Activated CD8-positive, alpha-beta memory T cell treated with anti-CD3 and anti-CD28 coated beads, Interleukin-2, amount 50 U/mL, for 1 hour (primary cell): Measurements from ENCODE around the gene BTBD10.
A peak's percentile ranks its signal among the peaks of the same experiment; 100 is the strongest.

Experiments used
- DNase-seq: peaks from one replicate; pipeline ENCODE4 v3.0.0-alpha.2; 2020; ENCODE audit errors: extremely low read depth

BTBD10 gene

DNA sequence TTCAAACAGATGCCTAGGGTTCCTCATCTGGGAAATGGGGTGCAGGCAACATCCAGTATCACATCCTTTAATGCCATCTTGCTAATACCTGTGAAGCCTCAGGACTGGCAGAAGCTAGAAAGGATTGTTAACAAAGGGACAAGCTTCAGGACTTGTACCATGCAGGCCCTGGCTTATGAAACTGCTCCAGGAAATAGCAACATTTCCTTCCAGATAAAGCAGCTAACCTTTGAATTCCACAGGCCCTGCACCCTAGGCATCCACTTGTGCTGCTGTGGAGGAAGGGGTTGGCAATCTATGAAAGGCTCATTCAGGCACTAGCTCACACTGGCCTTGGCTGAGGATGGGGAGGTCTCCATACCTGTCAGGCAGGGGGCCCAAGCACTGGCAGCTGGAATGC lies 87.2 kb downstream of the BTBD10 start:
- no peak for DNase-seq

DNA sequence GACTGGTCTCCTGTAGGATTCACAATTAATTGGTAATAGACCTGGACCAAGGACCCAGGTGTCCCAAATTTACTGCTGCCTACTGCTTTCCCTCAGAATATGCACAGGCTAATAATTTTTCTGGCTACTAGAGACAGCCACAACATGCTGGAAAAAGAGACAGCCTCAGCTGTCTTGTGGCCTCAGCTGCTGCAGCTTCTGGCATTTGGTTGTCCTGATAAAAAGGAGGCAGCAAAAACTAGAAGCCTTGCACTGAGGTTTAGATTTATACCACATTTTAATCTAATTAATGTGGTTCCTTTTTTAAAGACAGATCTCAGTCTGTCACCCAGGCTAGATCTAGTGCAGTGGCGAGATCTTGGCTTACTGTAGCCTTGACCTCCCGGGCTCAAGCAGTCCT lies 89.8 kb downstream of the BTBD10 start:
- no peak for DNase-seq

DNA sequence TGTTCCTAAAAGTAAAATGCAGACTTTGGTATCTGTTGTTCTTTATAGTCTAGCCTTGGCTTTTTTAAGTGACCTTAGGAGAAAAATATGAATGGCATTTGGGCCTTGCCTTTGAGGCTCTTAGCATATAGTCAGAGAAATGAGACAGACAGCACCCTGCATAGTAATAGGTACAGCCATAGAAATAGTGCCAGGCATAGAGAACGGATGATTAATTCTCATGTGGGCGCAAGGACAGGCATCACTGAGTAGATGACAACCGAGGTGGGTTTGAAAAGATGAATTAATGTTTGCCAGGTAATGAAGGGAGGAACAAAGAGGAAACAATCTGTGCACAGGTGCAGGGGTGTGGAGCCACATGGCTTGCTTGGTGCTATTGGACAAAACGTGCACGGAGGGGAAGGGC lies 95.0 kb downstream of the BTBD10 start:
- DNase-seq: no peak

DNA sequence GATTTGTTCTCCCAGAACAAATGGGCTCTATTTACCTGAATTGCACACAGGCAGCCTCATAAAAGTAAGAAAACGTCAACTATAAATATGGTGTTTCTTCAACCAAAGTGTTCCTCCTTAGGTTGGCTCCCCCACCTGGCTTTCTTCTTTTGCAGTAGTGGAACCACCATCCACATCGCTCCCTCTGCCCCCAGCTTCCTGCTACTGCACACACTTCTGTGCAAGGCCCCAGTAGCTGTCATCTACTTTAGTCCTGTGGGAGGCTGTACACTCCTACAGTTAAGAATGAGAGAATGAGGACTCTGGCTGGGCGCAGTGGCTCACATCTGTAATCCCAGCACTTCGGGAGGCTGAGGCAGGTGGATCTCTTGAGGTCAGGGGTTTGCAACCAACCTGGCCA lies 95.9 kb downstream of the BTBD10 start:
- no peak for DNase-seq

DNA sequence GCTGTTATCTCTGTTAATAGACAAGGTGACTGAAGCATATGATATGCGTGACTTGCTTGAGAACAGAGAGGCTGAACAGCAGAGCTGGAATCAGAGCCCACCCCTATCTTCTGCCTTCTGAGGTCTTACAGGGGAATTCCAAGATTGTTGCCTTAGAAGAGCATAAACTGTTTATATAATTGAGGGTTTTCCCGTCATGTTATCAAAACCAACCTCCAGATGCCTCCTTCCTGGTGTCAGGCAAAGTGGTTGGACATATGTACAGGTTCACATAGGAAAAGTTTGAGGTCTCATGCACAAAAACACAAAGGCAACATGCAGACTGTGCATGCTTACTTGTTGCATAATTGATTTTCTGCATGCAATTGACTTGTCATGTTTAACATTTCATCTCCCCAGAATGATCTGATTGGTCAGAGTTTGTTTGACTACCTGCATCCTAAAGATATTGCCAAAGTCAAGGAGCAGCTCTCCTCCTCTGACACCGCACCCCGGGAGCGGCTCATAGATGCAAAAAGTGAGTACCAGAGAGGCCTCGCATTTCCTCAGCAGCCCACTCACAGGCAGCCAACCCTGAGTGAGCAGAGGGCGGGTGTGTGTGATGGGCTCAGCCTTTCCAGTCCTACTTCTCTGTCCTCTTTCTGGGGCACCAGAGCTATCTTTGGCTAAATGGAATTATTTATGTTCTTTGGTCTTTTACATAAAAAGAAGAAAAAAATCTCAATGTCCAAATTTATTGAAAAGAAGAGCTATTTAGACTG lies 96.6 kb downstream of the BTBD10 start:
- no peak for DNase-seq

DNA sequence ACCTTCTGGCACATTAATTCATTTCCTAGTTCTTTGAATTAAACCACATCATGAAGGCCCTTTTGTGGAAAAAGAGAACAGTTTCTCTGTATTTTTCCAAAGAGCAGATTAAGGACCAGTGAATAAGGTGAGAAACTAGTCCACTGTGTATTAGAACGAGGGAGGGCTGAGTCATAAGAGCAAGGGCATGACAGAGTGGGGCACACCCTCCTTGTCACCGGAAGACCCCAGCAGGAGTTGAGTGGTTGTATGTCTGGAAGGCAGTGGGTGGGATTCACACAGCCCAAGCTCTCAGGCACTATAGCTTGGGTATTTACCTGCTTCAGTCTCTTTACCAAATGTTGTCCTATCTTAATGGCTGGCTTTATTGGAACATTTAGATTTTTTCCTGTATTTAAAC lies 98.6 kb downstream of the BTBD10 start:
- DNase-seq: no peak

DNA sequence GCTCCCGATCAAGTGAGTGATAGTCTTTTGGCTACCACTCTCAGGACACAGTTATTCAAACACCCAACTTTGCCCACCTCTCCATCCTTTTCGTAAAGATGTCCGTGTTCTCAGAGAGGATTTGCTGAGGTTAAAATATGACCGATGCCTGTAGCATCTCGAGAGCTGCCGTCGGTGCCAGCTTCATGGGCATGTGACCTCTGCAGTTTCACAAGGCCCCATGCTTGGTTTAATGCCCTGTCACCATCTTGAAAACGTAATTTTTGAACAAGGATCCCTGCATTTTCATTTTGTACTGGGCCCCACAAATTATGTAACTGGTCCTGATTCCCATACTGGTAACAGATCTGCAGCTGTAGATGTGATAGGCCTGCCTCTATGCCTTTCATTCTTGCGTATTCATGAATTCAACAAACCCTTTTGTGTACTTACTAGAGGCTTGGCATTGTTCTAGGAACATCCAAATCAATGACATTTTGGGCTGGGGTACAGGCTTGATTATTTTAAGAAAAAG lies 100.4 kb downstream of the BTBD10 start:
- no peak for DNase-seq

DNA sequence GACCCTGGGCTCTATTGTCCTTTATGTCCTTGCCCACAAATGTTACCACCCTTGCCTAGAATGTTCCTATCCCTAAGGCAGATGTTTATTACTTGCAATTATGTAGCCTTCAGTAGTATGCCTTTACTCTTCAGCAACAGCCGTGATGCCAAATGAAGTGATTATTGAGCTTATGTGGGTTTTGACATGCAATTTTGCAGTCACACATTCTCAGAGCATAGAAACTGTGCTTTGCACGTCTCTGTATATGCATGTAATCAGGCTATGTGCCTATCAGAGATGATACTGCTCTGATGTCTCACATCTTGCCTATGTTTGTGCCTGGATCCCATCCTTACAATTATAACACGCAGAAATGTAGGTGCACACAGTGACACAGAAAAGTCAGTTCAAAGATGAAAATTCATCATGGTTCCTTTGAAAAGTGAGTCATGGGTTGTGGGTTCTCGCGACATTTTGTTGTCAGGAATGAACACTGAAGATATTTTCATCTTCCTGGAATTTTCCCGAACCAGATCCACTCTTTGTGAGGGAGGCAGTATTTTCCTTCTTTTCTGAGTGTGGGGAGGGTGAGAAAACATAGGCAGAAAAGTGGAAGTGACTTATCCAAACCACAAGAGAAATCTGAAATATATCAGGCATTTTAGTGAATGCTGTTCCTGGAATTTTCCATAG lies 104.3 kb downstream of the BTBD10 start:
- no peak for DNase-seq

DNA sequence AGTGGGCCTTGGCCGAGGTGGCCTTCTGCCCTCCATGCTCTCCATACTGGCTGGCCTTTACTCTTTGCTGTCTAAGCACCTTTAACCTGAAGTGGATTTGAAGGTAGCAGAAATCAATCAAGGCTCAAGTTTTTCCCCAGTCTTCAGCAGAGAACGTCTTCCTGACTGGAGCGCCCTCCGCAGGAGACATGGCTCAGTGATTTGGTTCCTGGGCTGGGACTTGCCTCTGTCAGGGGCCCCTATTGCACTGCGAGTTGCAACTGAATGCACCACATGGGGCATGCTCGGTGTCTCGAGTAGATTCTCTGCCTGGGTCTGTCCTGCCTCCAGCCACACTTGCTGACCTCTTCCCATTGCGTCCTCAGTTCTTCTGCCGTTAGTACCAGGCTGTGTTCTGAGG lies 105.8 kb downstream of the BTBD10 start:
- no peak for DNase-seq

DNA sequence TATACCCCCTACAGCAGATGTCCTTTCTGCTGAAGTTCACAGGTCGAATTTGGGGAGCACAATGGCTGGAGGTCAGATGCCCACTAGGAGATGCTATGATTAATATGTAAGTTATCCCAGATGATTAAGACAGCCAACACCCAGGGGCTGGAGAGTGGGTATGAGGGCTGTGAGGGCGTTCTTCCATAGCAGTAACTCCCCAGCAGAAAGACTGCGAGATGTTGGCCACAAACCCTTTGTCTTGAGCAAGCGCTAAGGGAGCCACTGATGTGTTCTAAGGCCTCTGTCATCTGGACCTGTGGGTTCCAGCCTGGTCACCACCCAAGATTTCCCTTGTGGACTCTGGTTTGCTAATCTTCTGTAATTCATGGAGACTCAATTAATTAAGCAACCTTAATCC lies 107.8 kb downstream of the BTBD10 start:
- no peak for DNase-seq

DNA sequence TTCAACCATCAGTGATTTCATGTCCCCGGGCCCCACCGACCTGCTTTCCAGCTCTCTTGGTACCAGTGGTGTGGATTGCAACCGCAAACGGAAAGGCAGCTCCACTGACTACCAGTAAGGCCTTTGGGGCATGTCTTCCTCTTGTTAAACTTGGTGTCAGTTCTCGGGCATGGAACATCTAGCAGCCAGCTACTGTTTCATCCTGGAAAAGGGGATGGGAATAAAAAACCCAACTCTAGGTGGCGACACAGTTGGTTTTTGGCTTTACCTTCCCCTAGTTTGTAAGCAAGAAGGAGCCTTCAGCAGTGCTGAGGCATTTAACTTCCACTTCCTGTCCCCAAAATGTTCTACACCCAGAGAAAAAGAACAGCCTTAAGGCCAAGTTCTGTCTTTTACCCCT lies 108.7 kb downstream of the BTBD10 start:
- no peak for DNase-seq

DNA sequence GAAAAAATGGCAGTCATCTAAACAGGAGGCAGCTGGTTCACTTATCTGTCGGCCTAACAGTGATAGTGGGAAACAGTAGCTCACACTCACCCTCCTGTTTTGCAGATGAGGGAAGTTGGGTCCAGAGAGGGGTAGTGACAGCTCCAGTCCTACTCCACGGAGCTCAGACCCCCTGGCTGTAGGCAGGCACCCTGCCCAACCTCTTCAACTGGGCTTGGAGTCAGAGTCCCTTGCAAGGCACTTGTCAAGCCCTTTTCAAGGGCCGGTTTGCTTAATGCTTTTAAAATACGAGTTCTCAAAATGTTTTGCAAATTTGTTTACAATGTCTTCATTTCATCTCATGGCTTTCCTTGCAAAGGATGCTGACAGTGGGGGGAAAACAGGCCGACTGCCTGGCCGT lies 110.3 kb downstream of the BTBD10 start:
- no peak for DNase-seq

DNA sequence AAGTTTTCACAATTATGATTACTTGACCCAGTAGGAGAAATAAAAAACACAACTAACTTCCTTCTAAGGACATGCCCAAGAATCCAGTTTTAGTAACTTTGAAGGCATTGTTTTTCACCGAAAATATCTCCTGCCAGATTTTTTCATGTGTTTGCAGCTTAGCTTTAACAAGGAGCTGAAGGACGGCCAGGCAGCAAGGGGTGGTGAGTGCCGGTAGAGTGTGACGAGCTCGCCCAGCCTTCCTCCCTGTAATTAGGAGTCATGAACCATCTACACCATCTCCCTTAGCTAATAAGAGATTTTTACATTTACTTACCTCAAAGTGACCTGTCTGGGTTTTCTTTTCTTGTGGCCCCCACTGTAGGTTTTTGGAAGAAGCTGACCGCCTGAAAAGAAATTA lies 113.4 kb downstream of the BTBD10 start:
- no peak for DNase-seq

DNA sequence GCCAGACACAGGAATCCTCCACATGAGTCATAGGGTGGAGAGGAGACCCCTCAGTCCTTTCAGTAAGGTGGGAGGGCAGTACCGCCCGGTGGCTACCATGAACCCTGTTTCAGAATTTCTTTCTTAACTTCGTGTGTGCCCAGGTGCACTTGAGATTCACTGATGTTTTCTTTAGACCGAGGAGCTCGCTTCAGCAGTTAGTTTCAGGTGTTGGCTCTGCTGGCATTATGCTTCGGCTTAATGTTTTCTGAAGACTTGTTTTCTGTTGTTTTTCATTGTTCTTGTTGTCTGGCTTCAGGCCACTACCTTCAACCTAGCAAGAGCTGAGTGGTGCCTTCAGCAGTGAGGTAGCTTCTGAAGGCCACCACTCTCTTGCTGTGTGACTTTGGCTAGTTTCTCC lies 114.0 kb downstream of the BTBD10 start:
- DNase-seq: no peak

DNA sequence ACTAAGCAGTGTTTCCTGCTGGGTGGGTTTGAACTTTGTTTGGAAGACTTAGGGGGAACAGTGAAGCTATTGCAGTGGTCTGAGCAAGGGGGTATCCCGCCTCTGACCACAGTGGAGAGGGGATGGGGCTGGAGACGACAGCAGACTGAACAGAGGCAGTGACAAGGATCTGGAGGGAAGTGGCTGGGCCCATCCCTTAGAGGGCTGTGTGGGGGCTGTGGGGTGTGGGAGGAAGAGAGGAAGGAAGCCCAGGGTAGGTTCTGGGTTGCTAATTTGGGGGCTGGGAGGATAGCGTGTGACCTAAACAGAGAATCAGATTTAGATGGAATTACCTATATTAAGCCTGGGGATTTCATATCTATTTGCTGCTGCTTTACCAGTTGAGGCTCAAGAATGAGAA lies 114.7 kb downstream of the BTBD10 start:
- DNase-seq: no peak

DNA sequence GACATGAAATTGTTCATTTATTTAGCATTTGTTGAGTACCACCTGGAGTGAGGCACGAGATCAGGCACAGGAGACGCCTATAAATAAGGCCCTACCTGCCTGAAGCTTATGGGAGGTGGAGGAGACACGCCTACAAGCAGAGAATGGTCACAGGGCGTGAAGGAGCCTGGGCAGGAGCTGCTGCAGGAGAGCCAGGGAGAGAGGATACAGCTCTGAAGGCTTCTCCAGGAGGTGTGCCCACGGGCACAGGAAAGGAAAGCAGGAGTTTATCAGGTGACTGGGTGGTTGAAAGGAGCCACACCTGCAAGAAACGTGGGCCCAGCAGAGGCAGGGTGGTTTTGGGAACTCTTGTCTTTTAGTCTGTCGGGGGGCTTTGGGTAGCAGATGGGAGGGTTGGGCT lies 115.1 kb downstream of the BTBD10 start:
- no peak for DNase-seq

DNA sequence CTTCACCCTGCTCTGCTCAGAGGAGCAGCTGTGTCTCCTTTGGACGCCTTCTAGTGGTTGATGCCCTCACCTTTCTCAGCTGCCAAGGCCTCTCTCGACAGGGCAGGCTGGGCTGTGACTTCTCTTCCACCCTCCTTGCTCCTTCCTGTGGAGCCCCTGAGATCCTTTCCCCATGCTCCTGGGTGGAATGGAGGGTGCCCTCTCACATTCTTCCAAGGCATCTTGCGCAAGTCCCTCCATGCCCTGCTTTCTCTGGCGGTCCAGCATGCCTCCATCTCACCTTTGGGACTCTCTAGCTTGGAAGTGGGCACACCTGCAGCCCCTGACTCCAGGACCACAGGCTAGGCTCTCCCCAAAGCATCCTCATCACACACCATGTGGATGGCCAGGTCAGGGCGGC lies 116.6 kb downstream of the BTBD10 start:
- DNase-seq: no peak

DNA sequence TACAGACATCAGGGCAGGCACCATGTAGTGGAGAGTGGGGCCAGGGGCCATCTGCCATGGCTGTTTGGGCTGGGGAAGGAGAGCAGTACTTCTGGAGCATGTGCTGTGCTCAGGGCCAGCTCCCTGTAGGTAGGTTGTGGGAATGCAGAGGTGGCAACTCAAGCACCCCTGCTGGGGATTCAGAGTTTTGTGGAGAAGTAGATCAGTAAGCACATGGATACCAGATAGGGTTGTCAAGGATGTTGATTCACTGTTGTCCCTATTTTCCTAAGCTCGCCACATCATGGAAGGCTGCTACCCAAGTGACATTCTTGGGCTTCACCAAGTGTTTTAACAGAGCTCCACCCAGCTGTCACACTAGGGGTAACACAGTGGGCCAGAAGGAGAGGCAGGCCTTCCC lies 118.2 kb downstream of the BTBD10 start:
- DNase-seq: no peak

DNA sequence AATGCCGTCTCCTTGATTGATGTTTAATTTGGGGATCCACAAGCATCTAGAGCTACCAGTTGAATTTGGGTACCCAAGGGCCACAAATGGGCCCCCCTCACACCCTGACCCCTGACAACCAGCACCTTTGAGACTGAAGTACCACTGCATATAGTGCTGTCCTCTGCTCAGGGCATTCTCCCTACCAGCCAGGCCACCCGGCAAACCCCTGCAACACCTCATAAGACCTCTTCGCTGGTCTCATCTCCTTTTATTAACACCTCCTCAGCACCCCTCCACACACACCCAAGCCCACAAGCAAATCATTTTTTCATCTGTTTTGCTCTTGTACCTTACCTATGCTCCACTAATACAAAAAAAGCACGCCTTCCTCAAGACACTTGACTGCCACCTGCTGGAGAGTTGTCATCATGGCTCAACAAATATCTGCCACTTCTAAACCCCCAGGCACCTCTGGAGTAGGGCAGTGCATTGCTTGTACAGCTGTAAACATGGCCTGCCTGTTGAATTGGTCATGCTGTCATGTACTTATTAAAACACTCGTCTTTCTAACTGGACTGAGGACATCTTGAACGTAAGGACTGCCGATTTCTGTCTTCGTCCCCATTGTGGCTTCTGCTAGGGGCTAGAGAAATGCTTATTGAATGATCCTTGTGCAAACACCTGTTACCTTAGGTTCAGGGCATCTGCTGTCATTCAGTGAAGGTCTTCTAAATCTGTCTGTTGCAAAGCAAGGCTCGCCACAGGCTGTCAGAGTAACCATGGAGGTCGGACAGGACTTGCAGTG lies 118.9 kb downstream of the BTBD10 start:
- peak; percentile 29 for DNase-seq

DNA sequence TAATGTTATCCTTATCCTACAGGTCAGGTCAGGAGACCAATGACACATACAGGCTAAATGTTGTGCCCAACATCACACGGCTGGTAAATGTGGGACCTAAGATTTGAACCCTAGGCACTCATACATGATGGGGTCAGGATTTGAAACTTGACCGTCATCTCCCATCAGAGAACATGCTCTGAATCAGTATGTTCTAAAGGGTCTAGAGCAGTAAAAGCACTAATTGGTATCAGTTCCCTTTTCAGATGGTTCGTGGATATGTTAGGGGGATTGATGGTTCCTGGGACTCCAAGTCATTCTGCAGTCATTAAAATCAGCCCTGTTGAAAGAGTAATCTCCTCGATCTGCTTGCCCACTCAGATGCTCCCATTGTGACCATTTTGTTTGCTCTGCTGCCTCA lies 120.0 kb downstream of the BTBD10 start:
- no peak for DNase-seq

DNA sequence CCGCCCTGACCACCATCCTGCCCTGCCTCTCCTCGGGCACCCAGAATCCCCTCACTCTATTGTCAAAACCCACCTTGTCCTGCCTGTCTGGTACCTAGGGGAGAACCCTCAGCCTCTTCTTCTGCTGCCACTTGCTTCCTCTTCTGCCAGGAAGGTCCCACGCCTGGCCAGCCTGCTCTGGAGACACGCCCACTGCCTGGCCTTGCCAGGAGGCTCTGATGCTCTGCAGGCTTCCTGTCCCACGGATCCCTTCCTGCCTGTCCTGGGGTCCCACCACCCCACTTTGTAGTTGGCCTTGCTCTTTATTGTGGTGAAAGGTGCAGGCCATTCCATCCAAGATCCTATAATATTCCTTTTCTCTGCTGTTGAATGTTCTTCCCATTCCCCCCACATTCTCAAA lies 122.0 kb downstream of the BTBD10 start:
- DNase-seq: no peak
